Measurements from ENCODE around the gene MLLT6.

Gene MLLT6

DNA sequence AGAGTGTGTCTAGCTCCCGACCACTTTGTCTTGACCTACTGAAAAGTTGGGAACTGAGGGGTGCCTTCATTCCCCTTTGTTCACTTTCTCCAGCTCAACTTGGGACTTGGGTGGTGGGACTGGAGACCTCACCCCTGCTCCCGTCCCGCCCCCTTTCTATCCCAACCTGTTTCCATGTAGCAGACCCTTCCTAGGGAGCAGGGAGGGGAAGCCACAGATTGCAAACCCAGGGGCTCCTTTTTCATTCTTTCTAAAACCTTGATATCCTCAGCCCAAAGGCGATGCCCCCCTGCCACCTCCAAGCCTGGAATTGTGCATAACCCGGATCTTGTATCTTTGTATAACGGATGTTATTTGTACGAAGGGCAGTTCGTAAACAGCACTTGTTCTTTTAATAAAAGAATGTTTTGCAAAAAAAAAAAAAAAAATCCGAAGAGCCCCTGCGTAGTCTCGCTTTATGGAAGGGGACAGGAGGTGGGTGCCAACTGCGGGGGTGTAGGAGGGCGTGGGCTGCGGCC, 24.4 kb downstream of the MLLT6 start:
- TF ChIP-seq, protein P1, sequence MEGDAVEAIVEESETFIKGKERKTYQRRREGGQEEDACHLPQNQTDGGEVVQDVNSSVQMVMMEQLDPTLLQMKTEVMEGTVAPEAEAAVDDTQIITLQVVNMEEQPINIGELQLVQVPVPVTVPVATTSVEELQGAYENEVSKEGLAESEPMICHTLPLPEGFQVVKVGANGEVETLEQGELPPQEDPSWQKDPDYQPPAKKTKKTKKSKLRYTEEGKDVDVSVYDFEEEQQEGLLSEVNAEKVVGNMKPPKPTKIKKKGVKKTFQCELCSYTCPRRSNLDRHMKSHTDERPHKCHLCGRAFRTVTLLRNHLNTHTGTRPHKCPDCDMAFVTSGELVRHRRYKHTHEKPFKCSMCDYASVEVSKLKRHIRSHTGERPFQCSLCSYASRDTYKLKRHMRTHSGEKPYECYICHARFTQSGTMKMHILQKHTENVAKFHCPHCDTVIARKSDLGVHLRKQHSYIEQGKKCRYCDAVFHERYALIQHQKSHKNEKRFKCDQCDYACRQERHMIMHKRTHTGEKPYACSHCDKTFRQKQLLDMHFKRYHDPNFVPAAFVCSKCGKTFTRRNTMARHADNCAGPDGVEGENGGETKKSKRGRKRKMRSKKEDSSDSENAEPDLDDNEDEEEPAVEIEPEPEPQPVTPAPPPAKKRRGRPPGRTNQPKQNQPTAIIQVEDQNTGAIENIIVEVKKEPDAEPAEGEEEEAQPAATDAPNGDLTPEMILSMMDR (IDR thresholded peaks at IDR 0.05; ENCODE audit: insufficient read depth, missing control alignments) = no peak
- DNase-seq (ENCODE audit: insufficient read length, low spot score) (no peak), FAIRE-seq (no peak)

GRCh38 chr17:38729886-38730525, 24.9 kb downstream of the MLLT6 start, which contains the start of gene CISD3:
CISD3 (plus strand) TSS chr17:38730341; CDS start chr17:38730359, 18 bp downstream.
- peak; percentile 88 for DNase-seq (ENCODE audit: insufficient read length, low spot score)
- TF ChIP-seq, protein P1 (IDR thresholded peaks at IDR 0.05; ENCODE audit: insufficient read depth, missing control alignments) = peak; percentile 72
- FAIRE-seq = no peak

DNA sequence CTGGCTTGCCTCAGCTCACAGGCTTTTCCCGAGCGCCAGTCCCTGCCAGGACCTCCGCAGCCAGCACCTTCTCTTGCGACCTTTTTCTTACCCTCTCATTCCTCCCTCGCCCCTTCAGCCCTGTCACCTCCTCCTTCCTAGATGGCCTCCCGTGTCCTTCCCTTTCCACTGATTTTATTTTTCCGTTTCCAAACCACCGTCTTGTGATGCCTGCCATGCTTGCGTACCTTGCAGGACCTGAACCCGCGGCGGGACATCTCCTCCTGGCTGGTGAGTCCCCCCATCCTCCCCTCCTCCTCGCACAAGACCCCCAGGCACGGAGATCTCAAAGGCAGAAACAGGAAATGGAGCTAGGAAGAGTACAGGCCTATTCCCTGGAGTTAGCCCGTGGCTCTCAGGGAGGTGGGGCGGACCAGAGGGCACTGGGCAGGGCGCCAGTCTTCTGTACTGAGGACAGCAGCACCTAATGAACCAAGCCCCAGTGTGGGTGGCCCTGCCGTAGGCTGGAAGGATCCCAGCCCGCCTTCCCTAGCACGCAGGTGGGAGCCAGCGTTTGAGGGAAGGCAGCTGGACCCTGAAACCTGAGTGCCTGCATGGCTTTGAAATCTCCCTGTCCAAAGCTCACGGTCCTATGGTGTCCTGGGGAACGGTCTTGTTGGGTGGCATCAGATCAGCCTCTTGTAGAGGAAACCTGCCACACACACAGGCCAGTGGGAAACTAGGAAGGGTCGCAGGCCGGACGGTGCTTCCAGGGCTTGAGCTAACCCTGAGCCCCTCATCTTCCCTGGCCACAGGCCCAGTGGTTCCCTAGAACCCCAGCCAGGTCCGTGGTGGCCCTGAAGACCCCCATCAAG, 25.7 kb downstream of the MLLT6 start:
- FAIRE-seq = no peak
- TF ChIP-seq, protein P1 (IDR thresholded peaks at IDR 0.05; ENCODE audit: insufficient read depth, missing control alignments) = no peak
- no peak for DNase-seq (ENCODE audit: insufficient read length, low spot score)

GRCh38 chr17:38731526-38732294, 26.6 kb downstream of the MLLT6 start:
- DNase-seq (ENCODE audit: insufficient read length, low spot score) (no peak), FAIRE-seq (no peak)
- TF ChIP-seq, protein P1 (IDR thresholded peaks at IDR 0.05; ENCODE audit: insufficient read depth, missing control alignments) = no peak

DNA sequence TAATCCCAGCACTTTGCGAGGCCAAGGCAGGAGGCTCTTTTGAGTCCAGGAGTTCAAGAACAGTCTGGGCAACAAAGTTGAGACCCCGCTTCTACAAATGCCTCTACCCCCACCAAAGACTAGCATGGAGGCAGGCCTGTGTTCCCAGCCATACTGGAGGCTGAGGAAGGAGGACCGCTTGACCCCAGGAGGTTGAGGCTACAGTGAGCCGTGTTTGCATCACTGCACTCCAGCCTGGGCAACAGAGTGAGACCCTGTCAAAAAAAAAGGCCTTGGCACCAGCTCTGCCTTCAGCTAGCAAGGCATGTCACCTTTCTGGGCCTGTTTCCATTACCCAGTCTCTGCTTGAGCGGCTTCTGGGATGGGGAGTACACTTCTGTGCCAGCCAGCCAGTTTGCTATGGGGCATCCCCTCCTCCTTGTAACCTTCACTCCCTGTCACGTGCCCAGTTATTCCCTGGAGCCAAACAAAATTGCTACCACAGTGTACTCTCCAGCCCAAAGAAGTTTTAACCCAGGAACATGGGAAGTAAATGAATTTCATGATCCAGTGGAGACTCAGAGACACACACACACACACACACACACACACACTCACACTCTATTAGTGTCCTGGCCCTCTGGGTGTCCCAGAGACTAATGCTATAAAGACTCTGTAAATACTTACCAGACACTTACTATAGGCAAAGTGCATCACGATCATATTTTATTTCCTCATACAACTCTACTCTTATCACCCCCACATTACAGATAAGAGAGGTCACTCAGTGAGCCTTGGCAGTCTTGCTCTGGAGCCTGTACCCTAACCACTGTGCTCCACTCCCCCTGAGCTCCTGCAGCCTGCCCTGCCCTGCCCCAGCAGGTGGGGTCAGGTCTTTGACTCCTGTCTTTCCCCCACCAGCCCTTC, 27.6 kb downstream of the MLLT6 start:
- no peak for FAIRE-seq
- no peak for DNase-seq (ENCODE audit: insufficient read length, low spot score)
- TF ChIP-seq, protein P1 (IDR thresholded peaks at IDR 0.05; ENCODE audit: insufficient read depth, missing control alignments) = no peak

- no peak for FAIRE-seq
- TF ChIP-seq, protein P1 (IDR thresholded peaks at IDR 0.05; ENCODE audit: insufficient read depth, missing control alignments) = no peak
- DNase-seq (ENCODE audit: insufficient read length, low spot score) = no peak
Observed at GRCh38 chr17:38733282-38733981, 28.4 kb downstream of the MLLT6 start.
